ENCODE results near the gene TAS2R42.

TAS2R42 gene, protein sequence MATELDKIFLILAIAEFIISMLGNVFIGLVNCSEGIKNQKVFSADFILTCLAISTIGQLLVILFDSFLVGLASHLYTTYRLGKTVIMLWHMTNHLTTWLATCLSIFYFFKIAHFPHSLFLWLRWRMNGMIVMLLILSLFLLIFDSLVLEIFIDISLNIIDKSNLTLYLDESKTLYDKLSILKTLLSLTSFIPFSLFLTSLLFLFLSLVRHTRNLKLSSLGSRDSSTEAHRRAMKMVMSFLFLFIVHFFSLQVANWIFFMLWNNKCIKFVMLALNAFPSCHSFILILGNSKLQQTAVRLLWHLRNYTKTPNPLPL

DNA sequence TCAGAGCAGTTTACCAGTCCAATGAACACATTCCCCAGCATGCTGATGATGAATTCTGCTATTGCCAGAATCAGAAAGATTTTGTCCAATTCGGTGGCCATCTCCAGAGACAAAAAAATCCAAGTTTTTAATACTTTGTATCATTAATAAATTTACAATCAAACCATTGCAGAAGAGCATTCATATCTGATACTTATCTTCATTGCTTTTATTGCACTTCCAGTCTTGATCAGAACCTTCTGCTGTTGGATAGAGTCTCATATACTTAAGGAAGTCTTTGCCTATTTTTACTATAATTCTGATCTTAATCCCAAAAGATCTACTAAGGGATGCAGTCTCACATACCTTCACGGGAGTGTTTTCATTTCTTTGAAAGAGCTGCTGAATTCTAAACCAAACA is at the start of gene TAS2R42:
Gene TAS2R42, minus strand, starts transcription at position 101 of the 400 bp plus-strand sequence. Its CDS starts 0 bp downstream, at position 101.
- DNase-seq: no peak

DNA sequence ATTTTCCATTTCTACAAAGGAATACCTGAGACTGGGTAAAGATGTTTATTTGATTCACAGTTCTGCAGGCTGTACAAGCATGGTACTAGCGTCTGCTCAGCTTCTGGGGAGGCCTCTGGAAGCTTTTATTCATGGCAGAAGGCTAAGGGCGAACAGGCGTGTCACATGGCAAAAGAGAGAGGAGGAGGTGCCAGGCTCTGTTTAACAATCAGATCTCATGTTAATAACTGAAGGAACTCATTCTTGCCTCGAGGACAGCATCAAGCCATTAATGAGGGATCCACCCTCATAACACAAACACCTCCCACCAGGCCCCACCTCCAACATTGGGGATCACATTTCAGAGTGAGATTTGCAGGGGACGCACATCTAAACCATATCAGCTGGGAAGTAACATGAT is 46.8 kb upstream of the TAS2R42 start:
- no peak for DNase-seq

DNA sequence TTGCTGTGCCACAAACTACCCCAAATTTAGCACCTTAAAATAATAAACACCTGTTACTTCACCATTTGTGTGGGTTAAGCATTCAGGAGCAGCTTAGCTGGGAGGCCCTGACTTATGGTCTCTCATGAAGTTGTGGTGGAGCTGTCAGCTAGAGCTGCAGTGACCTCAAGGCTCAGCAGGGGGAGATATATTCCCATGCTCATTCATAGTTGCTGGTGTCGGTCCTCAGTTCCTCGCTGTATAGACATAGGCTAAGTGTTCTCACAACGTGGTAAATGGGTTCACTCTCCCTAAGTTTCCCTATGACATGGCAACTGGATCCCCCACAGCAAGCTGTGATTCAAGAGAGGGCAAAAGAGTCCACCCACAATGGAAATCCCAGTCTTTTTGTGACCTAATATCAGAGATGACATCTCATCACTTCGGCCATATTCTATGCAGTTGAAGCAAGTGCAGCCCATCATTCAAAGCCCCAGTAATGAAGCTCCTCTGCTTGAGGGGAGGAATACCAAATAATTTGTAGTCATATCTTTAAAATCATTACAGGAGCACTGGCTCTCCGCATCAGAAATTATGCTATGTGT is 41.7 kb upstream of the TAS2R42 start:
- peak; percentile 1 for DNase-seq

DNA sequence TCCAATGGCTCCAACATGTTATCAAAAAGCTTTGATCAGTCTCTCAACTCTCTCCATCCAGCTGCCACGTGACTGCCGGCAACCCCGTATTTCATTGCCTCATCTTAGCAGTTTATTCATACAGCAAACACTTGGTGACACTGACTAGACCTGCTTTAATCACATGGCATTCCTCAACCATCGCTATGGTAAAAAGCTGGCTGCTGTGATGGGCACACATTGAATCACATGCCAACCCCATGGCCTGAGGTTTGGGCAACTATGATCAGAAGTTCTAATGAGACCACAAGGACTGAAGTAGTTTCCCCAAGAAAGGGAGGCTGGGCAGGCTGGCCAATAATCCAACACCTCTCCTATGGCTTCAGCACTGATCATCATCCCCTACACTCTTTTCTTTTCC is 40.6 kb upstream of the TAS2R42 start:
- DNase-seq: no peak

DNA sequence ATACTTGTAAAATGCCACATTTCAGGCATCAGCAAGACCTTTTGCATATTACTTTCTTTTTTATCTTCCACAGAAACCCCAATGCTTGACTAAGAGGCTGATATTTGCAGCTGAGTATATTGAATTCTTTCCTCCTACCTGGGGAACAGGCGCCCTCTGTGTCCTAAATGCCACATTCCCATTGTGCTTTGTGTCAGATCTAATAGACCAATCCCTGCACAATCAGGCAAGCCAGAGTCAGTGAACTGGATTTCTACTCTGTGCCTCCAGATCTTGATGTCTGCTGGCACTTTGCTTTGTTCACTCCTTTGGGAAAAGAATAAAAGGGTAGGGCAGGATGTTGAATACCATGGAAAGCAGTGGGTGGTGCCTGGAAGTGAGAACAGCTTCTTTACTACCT is 22.4 kb upstream of the TAS2R42 start:
- no peak for DNase-seq

DNA sequence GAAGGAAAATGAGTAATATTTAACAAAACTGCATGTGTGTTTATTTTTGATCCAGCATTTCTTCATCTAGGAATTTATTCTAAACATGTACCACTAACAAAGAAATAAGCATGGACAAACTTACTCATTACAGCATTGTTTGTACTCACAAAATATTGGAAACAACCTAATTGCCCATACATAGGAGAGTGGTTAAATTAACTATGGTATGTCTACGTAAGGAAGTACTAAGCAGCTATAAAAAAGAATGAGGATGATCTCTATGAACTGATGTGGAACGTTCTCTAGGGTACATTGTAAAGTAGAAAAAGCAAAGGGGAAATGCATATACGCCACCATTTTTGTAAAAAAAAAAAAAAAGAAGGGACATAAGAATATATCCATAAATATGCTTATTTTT is 17.4 kb upstream of the TAS2R42 start:
- DNase-seq: no peak

DNA sequence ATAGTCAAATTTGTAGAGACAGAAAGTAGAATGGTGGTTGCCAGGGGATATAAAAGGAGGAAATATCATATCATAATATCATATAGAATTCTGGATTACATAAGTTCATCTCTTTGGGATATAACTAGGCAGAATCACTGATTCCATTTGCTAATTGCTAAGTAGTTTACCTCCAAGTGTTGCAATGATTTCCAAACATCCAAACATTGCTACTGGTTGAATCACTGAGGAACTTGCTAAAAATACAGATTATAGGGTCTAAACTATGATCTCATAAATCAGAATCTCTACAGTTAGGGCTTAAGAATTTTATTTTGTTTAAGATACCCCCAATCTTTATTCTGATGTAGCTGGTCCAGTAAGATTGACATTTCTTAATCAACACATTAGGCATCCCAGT is 16.1 kb upstream of the TAS2R42 start:
- DNase-seq: no peak

DNA sequence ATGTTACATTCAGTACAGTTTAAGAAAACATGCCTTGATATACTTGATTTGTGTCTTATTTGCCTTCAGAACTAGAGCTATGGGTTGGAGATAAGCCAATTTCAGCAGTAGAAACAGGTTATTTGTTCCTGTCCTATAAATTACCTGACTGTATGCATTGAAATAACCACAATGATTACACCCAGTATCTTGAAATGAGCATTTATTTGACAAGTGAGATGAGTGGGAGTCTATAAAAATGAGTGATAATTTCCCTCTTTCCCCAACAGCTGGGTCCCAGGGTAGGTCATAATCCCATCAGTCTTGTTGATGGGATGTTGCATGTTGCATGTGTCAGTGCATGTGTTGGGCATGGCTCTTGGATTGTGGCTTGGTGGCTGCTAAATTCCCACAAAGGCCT is 3.7 kb downstream of the TAS2R42 start:
- DNase-seq: no peak

DNA sequence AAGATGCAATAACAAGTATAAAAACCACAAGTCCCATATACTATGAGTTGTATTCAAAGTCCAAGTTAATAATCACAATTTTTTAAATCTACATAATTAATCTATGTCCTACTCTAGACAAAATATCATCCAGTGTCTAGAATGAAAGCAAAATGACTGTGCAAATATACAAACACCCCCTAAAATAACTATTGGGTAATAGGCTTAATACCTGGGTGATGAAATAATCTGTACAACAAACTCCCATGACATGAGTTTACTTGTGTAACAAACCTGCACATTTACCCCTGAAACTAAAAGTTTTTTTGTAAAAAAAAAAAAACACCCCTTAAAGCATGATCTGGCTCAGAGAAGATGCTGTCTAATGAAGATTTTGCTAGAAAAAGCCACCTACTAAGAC is 4.2 kb downstream of the TAS2R42 start:
- no peak for DNase-seq

DNA sequence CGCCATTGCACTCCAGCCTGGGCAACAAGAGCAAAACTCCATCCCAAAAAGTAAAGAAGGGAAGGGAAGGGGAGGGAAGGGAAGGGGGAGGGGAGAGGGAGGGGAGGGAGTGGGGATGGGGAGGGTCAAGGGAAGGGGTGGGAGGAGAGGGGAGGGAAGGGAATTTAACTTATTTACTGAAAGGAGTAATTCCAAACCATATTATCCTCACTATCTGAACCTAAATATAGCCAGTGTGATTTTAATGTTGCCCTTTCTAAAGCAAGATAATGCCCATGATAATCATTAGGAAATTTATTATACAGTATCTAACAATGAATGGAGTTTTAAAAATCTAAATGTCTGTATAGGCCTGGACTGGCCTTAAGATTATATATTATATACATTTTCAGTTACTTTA is 8.5 kb downstream of the TAS2R42 start:
- DNase-seq: no peak

DNA sequence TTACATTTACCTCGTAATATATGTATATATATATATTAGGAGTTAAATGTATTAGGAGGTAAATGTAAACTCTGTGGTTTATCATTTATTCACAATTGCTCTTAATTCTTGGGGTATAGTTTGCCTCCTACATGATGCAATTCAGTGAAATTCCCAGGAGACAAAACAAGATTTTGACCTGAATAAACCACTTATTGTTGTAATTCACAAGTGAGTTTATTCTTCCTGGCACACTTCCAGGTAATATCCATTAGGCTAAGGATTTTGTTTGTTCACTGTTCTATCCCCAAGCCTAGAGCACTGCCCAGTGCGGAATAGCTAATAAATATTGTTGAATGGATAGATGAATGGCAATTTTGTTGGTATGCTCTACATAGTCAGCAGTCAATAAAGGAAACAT is 12.7 kb downstream of the TAS2R42 start:
- DNase-seq: no peak

DNA sequence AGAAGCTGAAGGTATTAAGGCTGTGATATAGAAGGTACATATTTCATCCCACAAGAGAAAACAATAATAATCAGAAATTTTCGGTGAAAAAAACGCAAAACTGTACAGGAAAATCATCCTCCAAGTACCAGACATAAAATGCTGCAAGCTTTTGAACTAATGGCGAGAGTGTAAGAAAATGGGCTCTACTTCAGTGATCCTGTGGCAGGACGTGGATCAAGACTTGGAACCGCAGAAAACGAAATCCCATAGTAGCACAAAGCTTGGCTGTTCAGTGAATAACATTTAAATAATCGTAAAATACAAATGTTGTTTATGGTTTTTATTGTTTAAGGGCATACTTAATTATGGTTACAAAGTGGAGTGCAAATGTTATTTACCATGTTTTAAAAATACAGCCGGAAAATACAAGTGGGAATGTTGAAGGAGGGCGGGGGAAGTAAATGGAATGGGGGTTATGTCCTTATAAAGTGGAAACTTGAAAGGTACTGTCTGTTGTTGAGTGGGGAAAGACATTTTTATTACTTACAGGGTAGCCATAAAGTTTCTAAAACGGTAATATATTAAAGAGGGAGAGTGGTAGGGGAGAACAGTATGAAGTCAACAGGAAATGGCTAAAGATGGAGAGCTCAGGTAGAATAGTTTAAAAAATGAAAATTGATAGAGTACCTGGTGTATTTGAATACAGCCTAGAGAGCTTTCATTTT is 14.6 kb downstream of the TAS2R42 start:
- DNase-seq: no peak

DNA sequence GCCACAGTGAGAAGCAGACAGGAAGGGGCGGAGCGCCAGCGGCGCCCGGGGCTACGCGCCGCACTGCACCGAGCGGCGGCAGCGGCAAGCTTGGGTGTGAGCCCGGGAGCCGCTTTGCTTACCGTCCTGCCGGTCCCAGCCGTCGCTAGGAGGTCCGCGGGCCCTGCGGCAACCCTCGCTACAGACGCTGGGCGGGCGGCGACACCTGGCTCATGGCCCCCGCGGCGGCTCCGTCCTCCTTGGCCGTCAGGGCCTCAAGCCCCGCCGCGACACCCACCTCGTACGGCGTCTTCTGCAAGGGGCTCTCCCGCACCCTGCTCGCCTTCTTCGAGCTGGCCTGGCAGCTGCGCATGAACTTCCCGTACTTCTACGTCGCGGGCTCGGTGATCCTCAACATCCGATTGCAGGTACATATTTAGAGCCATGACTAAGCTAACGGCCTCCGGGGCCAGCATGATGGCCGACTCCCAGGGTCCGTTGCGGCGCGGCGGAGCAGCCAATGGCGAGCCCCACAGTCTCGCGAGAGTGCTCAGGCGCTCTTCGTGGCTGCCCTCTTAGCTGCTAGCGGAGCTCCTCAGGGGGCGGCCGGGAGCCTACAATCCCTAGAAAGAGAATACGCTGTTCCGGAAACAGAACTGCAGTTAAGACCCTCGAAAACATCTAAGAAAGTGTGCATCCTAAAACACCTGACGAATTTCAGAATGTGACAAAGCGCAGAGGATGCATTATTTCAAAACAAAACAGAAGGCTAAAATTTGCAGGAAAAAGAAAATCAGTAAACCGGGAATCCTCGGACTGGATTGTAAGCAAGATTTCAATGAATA is 15.4 kb downstream of the TAS2R42 start, which contains the start of gene SMIM10L1:
Gene SMIM10L1, plus strand, starts transcription at position 50 of the 824 bp plus-strand sequence. Its CDS starts 163 bp downstream, at position 213.
- DNase-seq: peak; percentile 92

DNA sequence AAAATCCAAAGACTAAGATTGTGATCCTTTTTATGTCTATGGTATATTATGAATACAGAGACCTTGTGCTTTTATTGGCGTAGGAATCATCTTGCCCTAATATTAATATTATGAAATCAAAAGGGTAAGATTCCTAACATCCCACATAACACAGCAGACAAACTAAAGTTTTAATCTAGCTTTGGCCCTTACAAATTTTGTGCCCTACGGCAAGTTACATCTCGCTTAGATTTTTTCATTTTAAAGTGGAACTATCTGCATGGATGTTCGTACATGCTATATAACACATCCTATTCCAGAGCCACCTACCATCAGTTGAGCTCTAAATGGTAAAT is 16.0 kb downstream of the TAS2R42 start:
- no peak for DNase-seq

DNA sequence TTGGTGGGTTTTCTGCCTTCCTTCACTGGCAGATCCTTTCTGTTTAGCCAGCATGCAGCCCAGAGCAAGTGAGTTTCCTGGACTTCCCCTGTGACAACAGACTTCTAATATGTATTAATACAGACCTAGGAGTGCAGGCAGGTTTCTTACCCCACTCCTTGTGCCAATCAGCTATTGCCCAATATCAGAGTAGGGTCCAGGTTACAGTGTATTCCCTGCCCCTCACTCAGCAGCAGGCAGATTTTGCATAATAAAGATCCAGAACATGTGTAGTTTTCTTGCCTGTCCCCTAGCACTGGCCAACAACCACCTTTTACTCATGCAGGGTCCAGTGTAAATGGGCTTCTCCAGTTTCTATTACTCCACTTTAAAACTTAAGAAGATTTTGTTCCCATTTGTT is 20.4 kb downstream of the TAS2R42 start:
- no peak for DNase-seq

DNA sequence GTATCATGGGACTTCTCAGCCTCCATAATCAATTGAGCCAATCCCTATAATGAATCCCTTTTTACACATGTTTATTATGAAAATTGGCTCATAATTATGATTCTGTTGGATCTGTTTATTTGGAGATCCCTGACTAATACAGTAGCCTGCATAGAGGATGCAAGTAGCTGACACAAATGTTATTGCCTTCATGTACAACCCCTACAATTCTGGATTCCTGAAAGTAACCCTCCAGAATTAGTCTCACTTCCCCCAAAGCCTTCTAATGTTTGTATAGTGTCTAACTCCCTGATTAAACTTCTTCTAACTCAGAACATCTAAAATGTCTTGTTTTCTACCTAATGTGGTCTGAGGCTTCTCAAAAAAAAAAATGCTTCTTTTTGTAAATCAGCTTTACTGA is 22.4 kb downstream of the TAS2R42 start:
- DNase-seq: no peak

DNA sequence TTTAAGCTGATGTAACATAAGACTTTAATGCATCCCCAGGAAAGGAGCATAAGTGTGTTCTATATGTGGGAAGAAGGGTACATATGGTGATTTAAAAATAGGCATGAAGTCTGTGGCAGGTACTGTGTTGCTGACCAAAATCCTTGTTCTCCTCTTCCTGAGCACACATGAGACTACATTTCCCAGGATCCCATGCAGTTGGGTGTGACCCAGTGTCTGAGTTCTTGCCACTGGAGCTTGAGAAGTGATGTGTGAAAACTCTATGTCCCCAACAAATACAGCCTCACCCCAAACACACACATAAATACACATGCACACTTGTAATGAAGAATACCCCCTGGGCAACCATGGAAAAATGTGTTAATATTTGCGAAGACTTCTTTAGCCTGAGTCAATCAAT is 24.2 kb downstream of the TAS2R42 start:
- no peak for DNase-seq

DNA sequence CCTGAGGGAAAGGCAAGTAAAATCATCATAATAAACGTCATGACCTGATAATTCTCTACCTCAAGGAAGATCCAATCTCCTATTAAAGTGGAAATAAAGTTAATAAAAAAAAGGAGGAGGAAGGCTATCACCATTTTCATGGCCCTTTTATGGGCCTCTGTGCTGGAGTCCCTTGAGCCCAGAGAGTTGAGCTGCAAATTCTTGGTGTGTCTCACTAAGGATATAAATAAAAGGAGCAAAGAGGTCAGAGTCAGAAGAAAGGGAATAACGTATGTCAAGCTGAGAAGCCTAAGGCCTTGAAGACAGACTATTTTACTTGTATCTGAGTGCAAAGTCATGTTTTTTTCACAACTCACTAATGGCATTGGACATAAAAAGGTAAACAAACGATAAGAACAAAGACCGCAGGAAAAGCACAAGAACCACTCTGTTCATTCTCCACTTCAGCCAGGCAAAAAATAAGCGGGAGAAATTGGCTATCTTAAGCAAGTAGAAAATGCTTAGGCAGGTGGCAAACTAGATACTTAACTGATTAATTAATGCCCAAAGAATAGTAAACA is 27.8 kb downstream of the TAS2R42 start:
- DNase-seq: no peak

DNA sequence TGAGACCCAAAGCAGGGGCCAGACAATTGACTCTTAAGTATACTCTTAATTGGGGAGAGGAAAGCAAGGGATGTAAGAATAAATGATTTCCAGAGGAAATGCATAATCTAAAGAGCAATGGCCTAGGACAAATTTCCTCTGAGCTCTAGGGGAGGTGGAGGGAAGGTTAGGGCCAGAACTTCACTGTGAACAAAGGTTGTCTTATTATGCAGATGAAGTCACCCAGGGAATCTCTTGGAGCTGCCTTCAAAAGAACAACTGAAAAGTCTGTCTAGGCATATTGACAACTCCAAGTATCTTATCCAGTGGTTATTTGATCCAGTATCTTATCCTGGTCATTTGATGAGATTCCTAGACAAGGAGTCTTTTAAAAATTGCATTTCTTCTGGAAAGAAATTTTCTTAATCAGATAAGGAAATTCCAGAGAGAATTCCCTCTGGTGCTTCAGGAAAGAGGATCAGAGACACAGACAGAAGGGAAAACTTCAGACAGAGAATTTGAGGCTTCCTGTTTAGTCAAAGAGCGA is 32.3 kb downstream of the TAS2R42 start:
- DNase-seq: no peak

DNA sequence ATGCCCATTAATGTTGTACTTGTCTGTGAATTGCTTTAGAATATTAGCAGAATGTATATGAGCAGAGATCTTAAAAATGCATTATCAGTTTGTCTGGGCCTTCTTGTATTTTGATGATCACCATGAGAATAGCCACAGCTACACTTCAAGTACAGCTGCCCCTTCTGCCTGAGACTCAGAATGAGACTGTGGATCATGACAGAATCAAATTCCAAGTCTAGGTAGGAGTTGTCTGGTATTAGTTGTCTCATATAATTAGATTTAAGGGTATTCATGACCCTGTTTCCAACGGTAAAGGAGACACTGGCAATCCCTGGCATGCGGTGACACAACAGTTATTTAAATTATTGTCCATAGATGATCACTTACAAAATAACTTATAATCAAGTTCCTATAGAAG is 34.0 kb downstream of the TAS2R42 start:
- DNase-seq: no peak

DNA sequence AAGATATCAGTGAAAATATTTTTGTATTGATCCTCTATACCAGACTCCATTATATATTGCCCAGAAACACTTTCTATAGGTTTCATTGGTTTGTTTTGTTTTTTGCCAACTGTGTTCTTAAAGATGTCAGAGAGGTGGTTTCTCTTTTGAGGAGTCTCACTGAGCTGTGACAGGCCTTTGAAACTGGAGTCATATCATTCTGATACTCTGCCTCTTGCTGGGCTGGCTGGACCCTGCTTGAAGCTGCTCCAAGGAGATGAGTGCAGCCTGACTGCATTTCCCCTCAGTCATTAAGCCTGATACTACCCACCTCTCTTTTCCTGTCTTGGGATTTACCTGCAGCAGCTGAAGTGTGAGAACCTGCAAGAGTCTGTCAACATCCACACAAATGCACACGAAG is 35.9 kb downstream of the TAS2R42 start:
- DNase-seq: no peak

DNA sequence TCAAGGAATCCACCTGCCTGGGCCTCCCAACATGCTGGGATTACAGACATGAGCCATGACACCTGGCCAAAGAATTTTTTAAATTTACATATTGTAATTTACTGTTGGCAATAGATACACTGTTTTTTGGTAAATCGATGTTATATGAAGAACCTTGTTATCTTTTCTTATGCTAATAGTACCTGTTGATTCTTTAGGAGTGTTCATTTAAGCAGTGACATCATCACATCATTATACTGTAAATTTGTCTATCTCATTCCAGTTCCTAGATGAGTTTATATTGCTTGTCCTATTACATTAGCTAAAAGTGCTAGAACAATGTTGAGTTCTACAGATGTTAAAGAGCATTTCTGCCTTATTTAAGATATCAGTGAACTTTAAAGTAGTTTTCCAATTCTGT is 39.3 kb downstream of the TAS2R42 start:
- DNase-seq: no peak

DNA sequence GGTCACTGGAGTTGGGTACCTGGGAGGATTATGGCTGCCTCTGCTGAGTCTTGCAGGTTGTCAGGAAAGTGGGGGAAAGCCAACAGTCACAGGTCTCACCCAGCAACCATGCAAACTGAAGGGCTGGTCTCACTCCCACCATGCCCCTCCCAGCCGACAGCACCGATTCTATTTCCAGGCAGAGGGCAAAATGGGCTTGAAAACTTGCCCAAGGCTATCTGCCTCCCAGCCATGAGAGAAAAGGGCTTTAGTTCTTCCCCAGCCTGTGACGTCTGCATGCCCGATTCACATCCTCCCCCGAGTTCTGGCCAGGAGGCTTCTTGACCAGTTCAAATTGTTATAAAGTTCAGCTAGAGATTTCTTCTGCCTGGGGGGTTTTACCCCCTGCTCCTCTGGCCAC is 42.4 kb downstream of the TAS2R42 start:
- no peak for DNase-seq

Data from NCI-H1436 (cell line).